H7 (cell line): Measurements from ENCODE around the gene PCF11. TPM values are rescaled to one million over a fixed set of nuclear protein-coding genes. Genes with fewer than 3 reads are reported as not detected.
"Not testable (repeated sequence)": the region's sequence is repeated elsewhere in the genome, so short reads cannot be mapped to it uniquely, and the experiment has no call there.

Experiments
- DNase-seq: peaks from one replicate; pipeline ENCODE4 v3.0.0; 2012
- H3K27me3 ChIP-seq: 2 replicates; pipeline ENCODE4 v1.6.0; 2011; ENCODE audit warnings: mild to moderate bottlenecking, low read length; ENCODE audit not compliant: control insufficient read depth, insufficient read depth
- H3K36me3 ChIP-seq: replicated peaks from 2 replicates; pipeline ENCODE4 v1.5.1; 2011; ENCODE audit warnings: low read length; ENCODE audit not compliant: control insufficient read depth, insufficient read depth
- H3K4me3 ChIP-seq: 2 replicates; pipeline ENCODE4 v1.5.1; 2011; ENCODE audit warnings: low read depth, mild to moderate bottlenecking, control low read depth, low read length, moderate library complexity; ENCODE audit not compliant: insufficient read depth
- total RNA-seq: library from RNA; depleted of rRNA; stranded (reverse); fragments of >200 nt; shearing (Covaris generic); gene quantifications from 2 replicates; pipeline ENCODE4 v1.2.3, GENCODE V29; 2014

The PCF11 gene
- total RNA-seq, 1 experiment from 2014 or later: 25.4 TPM

DNA sequence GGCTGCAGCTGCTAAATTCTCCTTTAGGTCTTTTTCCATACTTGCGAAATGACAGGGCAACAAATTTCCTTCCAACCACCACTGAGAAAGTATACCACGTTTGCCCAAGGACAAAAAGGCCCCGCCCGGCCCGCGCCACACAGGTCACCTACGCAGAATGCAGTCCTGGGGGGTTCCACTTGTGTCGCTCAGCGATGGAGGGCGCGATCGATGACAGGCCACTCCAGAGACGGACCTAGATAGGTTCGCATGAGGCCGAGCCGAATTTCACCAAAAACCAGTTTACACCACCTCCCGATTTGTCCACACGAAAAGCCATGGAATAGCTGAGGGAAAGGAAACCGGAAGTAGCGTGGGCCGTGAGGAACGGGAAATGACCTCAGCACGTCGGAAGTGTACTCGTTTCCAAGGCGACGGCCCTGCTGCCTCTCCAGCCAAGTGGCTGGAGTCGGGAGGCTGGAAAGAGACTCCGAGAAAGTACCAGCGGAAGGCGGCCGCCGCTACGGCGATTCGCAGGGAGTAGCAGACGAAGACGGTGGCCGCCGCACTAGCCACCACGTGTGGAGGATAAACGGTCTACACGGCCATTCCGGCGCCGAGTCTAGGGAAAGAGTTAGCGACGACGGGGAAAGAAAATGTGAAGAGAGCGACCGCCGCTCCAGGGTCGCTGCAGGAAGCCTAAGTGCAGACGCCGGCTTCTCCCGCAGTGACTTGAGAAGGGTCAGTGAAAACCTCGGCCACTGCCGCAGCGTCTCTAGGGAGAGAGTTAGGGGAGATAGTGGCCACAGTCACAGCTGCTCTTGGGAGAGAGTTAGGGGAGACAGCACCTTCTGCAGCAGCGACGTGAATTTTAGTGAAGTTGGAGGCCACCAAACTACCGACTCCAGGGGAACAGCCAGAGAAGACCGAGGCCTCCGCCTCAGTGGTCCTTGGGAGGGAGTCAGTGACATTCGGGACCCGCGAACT lies 36.7 kb downstream of the PCF11 start, which contains the start of gene ANKRD42:
Gene ANKRD42 (plus strand): TSS at position 398 of the 966 bp plus-strand sequence. CDS start 959 bp downstream, outside the sequence.
- H3K4me3 ChIP-seq: peak within 1 kb of the TSS; percentile 66
- peak; percentile 90 for DNase-seq
- H3K27me3 ChIP-seq: peaks cover 2% of the 10 kb centered on the region

DNA sequence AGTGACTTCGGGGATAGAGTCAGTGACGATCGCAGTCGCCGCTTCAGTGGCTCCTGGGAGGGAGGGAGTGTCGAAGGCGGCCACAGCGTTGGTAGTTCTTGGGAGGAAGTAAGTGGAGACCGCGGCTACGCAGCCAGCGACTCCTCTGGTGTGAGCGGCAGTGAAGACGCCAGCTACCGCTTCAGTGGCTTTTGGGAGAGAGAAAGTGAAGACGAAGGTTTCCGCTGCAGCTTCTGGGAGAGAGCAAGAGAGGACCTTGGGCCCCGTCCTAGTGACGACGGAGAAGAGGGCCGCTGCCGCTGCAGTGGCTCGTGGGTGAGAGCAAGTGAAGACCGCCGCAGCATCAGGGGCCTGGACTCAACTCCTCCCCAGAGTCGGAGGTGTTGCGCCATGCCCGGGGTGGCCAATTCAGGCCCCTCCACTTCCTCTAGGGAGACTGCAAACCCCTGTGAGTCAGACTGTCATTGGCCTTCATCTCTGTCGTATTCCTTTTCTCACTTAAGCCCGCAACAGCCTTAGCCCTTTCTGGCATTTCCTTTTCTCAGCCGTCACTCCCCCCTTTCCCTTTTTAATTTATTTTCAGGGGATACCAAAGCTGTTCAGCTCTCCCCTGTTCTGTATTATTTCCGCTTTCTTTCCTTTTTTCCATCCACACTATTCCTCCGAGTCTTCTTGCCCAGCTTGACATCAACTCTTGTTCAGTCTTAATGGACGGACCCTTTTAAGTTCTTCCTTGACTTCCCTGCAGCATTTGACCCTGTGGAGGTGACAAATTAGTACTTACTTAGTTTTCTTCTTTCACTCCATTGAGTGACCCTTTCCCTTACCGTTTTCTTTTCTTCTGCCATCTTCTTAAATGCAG lies 37.6 kb downstream of the PCF11 start:
- Histone ChIP-seq H3K4me3 (peak overlapping the region; percentile 66), H3K36me3 (peaks cover 3% of the 10 kb centered on the region), H3K27me3 (peaks cover 2% of the 10 kb centered on the region)
- DNase-seq: peak; percentile 58

More for the DNA sequence above, 36.7 kb downstream of the PCF11 start, which contains the start of gene ANKRD42:
- peaks cover 3% of the 10 kb centered on the region for H3K36me3 ChIP-seq

- Histone ChIP-seq H3K27me3 (peaks cover 2% of the 10 kb centered on the region), H3K4me3 (no peak overlapping the region), H3K36me3 (peaks cover 3% of the 10 kb centered on the region)
- no peak for DNase-seq
These were observed 38.2 kb downstream of the PCF11 start for GRCh38 chr11:83195143-83195466.

DNA sequence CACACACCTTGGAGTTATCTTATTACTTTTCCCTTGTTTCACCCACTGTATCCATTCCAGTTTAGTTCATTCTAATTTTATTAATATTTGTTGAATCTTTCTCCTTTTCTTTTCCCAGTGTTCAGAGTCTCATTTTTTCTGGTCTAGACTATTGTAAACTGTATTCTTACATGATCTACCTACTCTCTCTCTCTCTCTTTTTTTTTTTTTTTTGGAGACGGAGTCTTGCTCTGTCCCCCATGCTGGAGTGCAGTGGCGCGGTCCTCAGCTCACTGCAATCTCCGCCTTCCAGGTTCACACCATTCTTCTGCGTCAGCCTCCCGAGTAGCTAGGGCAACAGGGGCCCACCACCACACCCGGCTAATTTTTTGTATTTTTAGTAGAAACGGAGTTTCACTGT lies 38.7 kb downstream of the PCF11 start:
- Histone ChIP-seq H3K27me3 (peaks cover 2% of the 10 kb centered on the region), H3K36me3 (peaks cover 3% of the 10 kb centered on the region), H3K4me3 (no peak overlapping the region)
- DNase-seq: no peak

DNA sequence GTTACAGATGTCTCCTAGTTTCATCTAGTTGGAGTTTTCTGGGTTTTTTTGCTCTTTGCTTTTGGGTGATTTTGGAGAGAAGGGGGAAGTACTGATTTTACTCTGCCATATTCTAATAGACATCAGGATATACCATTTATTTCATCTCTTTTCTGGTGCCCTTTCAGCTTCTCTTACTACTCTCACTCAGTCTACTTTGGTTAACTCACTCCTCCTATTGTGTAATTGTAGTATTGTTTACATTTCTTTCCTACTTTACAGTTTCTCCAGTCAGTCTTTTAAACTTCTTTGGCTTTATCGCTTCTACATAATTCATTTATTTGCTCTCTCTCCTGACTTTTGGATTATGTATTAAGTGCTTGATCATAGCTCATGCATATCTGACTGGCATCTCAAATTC lies 43.1 kb downstream of the PCF11 start:
- no peaks in the 10 kb centered on the region; the same call in 1 of the 2 replicates for H3K27me3 ChIP-seq
- H3K36me3 ChIP-seq: no peaks in the 10 kb centered on the region
- no peak overlapping the region for H3K4me3 ChIP-seq
- DNase-seq: no peak

DNA sequence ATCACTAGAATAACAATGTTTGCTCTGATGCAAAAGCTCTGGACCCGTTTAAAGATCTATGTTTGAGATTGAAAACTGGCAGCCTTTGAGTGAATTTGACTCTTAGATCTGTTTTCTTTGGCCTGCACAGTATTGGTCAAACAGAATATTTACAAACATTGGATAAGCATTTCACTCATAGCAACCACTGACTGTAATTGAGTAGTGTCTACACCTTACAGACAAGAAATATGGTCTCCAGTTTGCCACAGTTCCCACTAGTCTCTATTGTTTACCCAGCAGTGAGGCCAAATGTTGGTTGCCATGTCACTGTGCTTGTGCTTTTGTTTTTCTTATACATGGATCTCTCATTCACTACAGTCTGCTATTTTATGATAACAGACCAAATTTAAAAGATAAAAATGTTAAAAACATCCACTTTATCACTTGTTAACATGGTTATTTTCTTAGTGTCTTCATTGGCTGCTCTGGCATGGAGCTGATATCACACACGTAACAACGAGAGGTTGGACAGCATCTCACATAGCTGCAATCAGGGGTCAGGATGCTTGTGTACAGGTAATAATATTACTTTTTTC lies 48.8 kb downstream of the PCF11 start:
- H3K36me3 ChIP-seq: no peaks in the 10 kb centered on the region
- DNase-seq: no peak
- no peak overlapping the region for H3K4me3 ChIP-seq
- H3K27me3 ChIP-seq: no peaks in the 10 kb centered on the region

GRCh38 chr11:83206221-83206620 lies 49.3 kb downstream of the PCF11 start:
- Histone ChIP-seq H3K27me3 (no peaks in the 10 kb centered on the region), H3K36me3 (no peaks in the 10 kb centered on the region), H3K4me3 (no peak overlapping the region)
- no peak for DNase-seq

- not testable (repeated sequence) for DNase-seq, H3K36me3 ChIP-seq, H3K27me3 ChIP-seq, H3K4me3 ChIP-seq
These were observed 49.9 kb downstream of the PCF11 start for GRCh38 chr11:83206771-83207382.

- DNase-seq: peak; percentile 29
- Histone ChIP-seq H3K4me3 (no peak overlapping the region), H3K27me3 (no peaks in the 10 kb centered on the region), H3K36me3 (no peaks in the 10 kb centered on the region)
These were observed 62.2 kb downstream of the PCF11 start for GRCh38 chr11:83219095-83219494.

- no peak for DNase-seq
- Histone ChIP-seq H3K36me3 (no peaks in the 10 kb centered on the region), H3K27me3 (no peaks in the 10 kb centered on the region), H3K4me3 (no peak overlapping the region)
These were observed 63.3 kb downstream of the PCF11 start for GRCh38 chr11:83220260-83220659.

DNA sequence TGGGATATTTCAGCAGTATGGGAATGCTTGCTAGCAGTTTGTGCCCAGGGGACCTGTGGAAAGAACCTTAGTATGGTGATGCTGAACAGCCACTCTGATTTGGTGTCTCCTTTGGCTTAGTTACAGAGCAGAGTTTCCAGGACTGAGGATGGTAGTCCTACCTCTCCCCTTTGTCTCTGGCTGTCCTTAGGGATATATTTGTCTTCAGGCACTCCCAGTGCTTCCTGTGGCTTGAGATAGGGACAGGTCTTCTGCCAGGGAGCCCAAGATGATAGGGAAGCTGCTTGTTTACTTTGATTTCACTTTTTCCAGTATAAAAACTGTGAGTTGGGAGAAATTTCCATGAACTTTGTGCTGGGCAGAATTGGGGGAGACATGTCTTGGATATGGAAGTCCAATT lies 64.8 kb downstream of the PCF11 start:
- DNase-seq: no peak
- H3K36me3 ChIP-seq: no peaks in the 10 kb centered on the region
- H3K4me3 ChIP-seq: no peak overlapping the region
- no peaks in the 10 kb centered on the region for H3K27me3 ChIP-seq

DNA sequence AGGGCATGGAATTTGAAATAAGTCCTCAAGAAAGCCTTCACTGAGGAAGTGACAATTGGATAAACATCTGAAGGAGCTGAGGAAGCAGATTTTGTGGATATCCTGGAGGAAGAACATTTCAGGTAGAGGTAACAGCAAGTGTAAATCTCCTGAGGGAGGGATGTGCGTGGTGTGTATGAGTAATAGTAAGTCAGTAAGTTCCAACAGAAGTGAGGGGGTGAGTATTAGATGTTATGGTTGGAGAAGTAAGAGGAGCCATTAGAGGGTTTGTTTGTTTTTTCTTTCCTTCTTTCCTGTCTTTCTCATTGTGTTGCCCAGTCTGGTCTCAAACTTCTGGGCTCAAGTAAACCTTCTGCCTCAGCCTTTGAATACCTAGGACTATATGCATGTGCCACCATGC lies 65.6 kb downstream of the PCF11 start:
- Histone ChIP-seq H3K4me3 (no peak overlapping the region), H3K36me3 (no peaks in the 10 kb centered on the region), H3K27me3 (no peaks in the 10 kb centered on the region)
- DNase-seq: no peak

- Histone ChIP-seq H3K4me3 (no peak overlapping the region), H3K36me3 (no peaks in the 10 kb centered on the region), H3K27me3 (no peaks in the 10 kb centered on the region)
- no peak for DNase-seq
These were observed 66.5 kb downstream of the PCF11 start for GRCh38 chr11:83223457-83223856.

DNA sequence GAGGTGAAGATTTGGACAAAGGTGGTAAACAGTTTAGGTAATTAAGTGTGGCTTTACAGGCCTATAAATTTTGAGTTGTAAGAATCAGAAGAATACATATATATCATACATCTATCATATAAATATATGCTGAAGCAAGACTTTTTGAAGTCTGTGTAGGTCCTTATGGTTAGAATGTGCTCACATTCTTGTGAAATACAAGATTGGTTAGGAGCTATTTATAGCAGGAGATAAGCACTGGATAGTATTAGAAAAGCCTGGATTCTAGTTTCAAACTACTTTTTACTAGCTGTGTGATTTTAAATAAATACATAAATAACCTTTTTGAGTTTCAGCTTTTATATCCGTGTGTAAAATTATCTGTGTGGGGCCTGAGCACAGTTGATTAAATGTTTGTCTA lies 78.9 kb downstream of the PCF11 start:
- Histone ChIP-seq H3K4me3 (no peak overlapping the region), H3K27me3 (no peaks in the 10 kb centered on the region), H3K36me3 (no peaks in the 10 kb centered on the region)
- DNase-seq: no peak
